Kidney epithelial cell (primary cell): ENCODE data around the gene SCAANT1. TPM values are rescaled to one million over a fixed set of nuclear protein-coding genes. Genes with fewer than 3 reads are reported as not detected.

ENCODE experiments used
- DNase-seq: peaks from one replicate; pipeline ENCODE4 v3.0.0-alpha.2; 2010; ENCODE audit warnings: low read depth
- H3K27me3 ChIP-seq: 2 replicates; pipeline ENCODE4 v1.6.0; 2011; ENCODE audit warnings: low read length; ENCODE audit not compliant: control insufficient read depth, insufficient read depth
- H3K36me3 ChIP-seq: 2 replicates; pipeline ENCODE4 v1.5.1; 2011; ENCODE audit warnings: low read length; ENCODE audit not compliant: control insufficient read depth, insufficient read depth
- H3K4me3 ChIP-seq: 2 replicates; pipeline ENCODE4 v1.5.1; 2011; ENCODE audit warnings: low read depth, mild to moderate bottlenecking, control low read depth, low read length
- CTCF ChIP-seq: IDR thresholded peaks from 2 replicates; pipeline ENCODE4 v1.5.1; 2011; ENCODE audit warnings: mild to moderate bottlenecking, moderate library complexity, low read length, control low read depth, inconsistent platforms; ENCODE audit not compliant: insufficient read depth, poor library complexity, severe bottlenecking
- total RNA-seq: library from RNA; depleted of rRNA; stranded (reverse); fragments of >200 nt; gene quantifications from 2 replicates; pipeline ENCODE4 v1.2.3, GENCODE V29; 2015

Gene SCAANT1
- total RNA-seq, 1 donor from 2014 or later: not detected

- peak; percentile 14 for DNase-seq
- no peaks in the 10 kb centered on the region for H3K27me3 ChIP-seq
- no peak for TF ChIP-seq CTCF
Measured at GRCh38 chr3:63937661-63938651, 25.8 kb upstream of the SCAANT1 start.

GRCh38 chr3:63936925-63937324 lies 24.7 kb upstream of the SCAANT1 start:
- no peak for DNase-seq
- no peak overlapping the region for H3K4me3 ChIP-seq
- TF ChIP-seq CTCF: no peak

More at GRCh38 chr3:63937661-63938651, 25.8 kb upstream of the SCAANT1 start:
- Histone ChIP-seq H3K36me3 (no peaks in the 10 kb centered on the region), H3K4me3 (no peak overlapping the region)

GRCh38 chr3:63934041-63934866 lies 22.1 kb upstream of the SCAANT1 start:
- Histone ChIP-seq H3K4me3 (no peak overlapping the region), H3K36me3 (no peaks in the 10 kb centered on the region), H3K27me3 (no peaks in the 10 kb centered on the region)
- TF ChIP-seq CTCF: no peak
- DNase-seq: no peak

More at GRCh38 chr3:63936925-63937324, 24.7 kb upstream of the SCAANT1 start:
- Histone ChIP-seq H3K36me3 (no peaks in the 10 kb centered on the region), H3K27me3 (no peaks in the 10 kb centered on the region)

GRCh38 chr3:63933459-63933858 lies 21.3 kb upstream of the SCAANT1 start:
- DNase-seq: no peak
- no peak for TF ChIP-seq CTCF
- Histone ChIP-seq H3K36me3 (no peaks in the 10 kb centered on the region), H3K4me3 (no peak overlapping the region), H3K27me3 (no peaks in the 10 kb centered on the region)

GRCh38 chr3:63932509-63933212 lies 20.5 kb upstream of the SCAANT1 start:
- Histone ChIP-seq H3K4me3 (no peak overlapping the region), H3K27me3 (no peaks in the 10 kb centered on the region), H3K36me3 (no peaks in the 10 kb centered on the region)
- no peak for TF ChIP-seq CTCF
- no peak for DNase-seq
